AG10803 (cell line): ENCODE data around the gene UNC13D.

Source experiments
- DNase-seq: peaks from one replicate; pipeline ENCODE4 v3.0.0; 2010; ENCODE audit warnings: low read depth
- H3K4me3 ChIP-seq: 2 replicates; pipeline ENCODE4 v1.5.1; 2011; ENCODE audit warnings: mild to moderate bottlenecking, low read length, control low read depth
- CTCF ChIP-seq: conservative IDR thresholded peaks from 2 replicates; pipeline ENCODE4 v1.5.1; 2011; ENCODE audit warnings: mild to moderate bottlenecking, low read length, control low read depth, inconsistent platforms

The UNC13D gene

GRCh38 chr17:75845058-75845711, 981 bp upstream of the UNC13D start:
- no peak overlapping the region for H3K4me3 ChIP-seq
- peak; percentile 68 for DNase-seq
- peak; percentile 61 for TF ChIP-seq CTCF

DNA sequence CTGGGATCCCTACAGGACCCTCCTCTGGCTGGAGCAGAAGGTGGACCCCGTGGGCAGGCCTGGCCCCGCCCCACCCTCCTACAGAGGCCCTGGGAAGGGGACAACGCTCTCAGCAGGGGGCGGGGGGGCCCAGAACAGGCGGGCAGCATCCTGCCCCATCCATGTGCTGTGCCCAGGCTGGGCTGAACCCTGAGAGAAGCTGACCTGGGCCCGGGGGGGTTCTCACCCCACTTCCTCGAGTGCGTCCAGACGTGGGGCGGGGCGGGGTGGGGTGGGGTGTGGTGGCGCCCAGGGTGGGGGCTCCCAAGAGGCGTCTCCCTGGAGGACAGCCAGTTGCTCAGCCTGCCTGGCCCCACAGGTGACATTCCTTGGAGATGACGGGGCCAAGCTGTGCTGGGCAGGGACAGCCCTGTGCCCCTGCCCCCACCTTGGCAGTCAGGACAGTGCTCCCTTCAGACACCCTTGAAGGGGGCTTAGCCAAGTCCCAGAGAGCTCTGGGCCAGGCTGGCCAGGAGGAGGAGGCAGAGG, 390 bp upstream of the UNC13D start:
- no peak for TF ChIP-seq CTCF
- H3K4me3 ChIP-seq: no peak overlapping the region
- DNase-seq: no peak

GRCh38 chr17:75842963-75843576, 1.1 kb downstream of the UNC13D start:
- H3K4me3 ChIP-seq: no peak overlapping the region
- TF ChIP-seq CTCF: no peak
- no peak for DNase-seq

DNA sequence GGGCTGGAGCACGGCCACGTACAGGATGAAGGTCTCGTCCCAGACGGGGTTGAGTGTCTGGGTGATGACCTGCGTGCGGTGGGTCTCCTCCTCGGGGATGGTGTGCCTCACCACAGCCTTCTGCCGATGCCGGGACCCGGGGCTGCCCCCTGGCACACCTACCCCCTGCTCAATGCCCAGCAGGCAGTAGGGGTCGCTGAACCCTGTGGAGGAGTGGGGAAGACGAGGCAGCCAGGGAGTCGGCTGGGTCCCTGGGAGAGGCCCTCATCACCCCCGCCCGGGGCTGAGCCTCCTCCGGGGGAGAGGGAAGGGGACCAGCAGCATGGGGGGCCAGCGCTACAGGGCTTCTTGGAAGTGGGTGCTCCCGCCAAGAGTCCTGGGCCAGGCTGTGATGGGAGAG, 1.8 kb downstream of the UNC13D start:
- TF ChIP-seq CTCF: no peak
- DNase-seq: no peak
- H3K4me3 ChIP-seq: no peak overlapping the region

DNA sequence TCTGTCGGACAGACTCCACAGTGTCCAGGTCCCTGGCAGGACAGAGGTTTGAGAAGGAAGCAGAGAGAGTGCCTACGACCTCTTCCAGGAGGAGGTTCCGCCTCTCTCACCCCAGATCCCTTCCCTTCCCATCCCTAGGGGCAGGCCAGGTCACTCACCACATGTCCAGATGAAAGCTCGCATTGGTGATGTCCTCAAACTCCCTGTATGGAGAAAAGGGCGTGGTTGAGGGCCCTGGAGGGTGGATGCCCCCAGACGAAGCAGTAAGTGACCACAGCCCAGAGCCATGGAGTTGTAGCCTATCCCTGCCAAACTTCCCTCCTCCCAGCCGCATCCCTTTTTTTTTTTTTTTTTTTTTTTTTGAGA, 3.4 kb downstream of the UNC13D start:
- TF ChIP-seq CTCF: no peak
- H3K4me3 ChIP-seq: no peak overlapping the region
- no peak for DNase-seq

GRCh38 chr17:75839942-75840798, 4.0 kb downstream of the UNC13D start:
- TF ChIP-seq CTCF: no peak
- no peak for DNase-seq
- H3K4me3 ChIP-seq: no peak overlapping the region
